ENCODE results near the gene CDC45.

- TF ChIP-seq SCRT2 (tag by site-specific recombination; IDR thresholded peaks at IDR 0.05) (no peak), CTCF (tag by site-specific recombination; IDR thresholded peaks at IDR 0.05) (no peak), ZNF776 (tag by site-specific recombination; IDR thresholded peaks at IDR 0.05; ENCODE audit: borderline replicate concordance) (no peak)
These were observed 75.2 kb downstream of the CDC45 start for GRCh38 chr22:19554834-19555404.

Measured in HEK293 (cell line).